DMS53 treated with DMSO at 0.1 percent for 48 hours (cell line): ENCODE data around the gene SEMA3F.

Experiments used
- DNase-seq: peaks from one replicate; lab custom pipeline; 2025; ENCODE audit not compliant: unreplicated experiment; lab: John Stamatoyannopoulos, UW

Gene SEMA3F

DNA sequence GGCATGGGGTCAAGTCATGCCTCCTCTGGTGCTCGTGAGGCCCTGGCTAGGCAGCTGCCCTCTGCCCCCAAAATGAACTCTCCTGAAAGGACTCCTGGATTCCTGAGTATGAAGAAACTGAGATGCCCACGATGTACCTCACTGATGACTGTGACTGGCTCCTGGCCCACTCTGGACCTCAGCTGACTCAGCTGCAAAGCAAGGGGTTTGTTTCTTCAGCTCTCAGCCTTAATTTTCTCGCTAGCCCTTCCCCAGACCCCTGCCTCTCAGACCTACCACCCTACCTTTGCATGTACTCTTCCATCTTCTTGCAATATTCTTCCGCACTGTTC, 75.6 kb downstream of the SEMA3F start:
- no peak for DNase-seq

DNA sequence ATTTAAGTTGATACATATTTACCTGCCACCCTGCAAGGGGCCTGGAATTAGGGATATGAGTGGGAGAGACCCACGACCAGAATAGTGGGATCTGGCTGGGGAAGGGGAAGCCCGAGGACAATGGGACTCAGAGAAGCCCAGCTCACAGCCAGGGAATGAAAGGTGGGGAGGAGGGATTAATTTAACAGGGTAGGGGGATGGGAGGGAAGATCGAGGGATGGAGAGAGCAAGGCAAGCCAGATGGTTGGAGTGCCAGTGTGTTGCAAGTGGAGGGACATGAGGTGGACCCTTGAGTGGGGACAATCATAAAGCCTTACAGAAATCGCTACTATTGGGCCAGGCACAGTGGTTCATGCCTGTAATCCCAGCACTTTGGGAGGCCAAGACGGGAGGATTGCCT, 76.5 kb downstream of the SEMA3F start:
- no peak for DNase-seq

DNA sequence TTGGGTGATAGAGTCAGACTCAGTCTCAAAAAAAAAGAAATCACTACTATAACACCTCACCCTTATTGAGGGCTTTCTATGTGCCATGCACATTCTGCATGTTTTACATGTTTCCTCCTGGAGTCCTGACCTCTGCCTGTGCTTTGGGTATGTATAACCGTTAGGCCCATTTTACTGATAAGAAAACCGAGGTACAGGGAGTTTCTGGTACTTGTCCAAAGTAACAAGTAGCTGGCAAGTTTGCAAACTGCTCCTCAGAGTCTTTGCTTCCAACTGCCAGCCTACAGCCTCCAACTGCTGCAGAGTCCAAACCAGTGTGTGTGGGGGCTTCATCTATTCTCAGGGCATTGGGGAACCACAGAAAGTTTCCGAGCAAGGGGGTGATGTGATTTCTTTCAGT, 77.2 kb downstream of the SEMA3F start:
- no peak for DNase-seq

DNA sequence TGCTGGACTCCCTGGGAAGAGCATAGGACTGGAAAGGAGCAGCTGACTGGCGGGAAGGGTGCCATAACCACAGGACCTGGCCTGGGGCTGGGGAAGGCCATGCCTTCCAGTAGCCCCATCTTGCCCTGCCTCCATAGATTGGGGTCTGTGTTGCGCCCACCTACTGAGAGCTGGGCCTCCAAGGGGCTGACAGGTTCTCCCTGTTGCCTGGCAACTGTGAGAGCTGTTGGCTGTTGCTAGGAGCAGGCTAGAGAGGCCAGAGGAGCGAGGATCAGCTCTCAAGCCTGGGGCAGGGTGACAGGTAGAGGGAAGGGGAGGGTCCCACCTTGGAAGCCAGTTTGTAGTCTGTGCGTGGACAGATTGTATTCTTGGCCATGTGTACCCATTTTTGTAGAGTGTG, 78.1 kb downstream of the SEMA3F start:
- DNase-seq: no peak

DNA sequence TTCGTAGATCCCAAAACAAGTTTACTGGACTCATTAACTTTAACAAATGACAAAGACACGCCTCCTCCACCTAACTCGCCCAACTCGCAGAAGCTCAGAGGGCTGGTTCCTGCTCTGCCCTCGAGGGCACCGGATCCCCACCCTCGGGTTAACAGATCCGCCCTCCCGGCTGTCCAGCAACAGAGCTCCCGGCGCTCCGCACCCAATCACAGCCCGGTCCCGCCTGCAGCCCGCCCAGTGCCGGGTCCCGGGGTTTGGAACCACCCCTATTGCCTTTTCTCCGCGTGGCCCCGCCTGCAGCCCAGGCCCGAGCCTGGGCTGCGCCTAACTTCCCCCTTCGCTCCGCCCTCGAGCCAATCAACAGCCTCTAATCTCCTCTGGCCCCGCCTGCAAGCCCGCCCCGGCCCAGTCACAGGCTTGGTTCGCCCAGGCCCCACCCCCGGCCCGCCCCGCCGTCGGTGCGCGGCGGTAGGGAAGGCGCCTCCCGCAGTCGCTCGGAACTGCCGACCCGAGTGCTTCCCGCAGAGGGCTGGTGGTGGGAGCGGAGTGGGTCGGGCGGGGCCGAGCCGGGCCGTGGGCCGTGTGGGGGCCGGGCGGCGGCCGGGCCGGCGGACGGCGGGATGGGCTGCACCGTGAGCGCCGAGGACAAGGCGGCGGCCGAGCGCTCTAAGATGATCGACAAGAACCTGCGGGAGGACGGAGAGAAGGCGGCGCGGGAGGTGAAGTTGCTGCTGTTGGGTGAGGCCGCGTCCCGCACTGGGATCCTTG, 80.8 kb downstream of the SEMA3F start, which contains the start of gene GNAI2:
TSS of gene GNAI2 (plus strand) at position 489 of the 768 bp plus-strand sequence. CDS start at position 621, 132 bp downstream.
- DNase-seq: peak; percentile 69

DNA sequence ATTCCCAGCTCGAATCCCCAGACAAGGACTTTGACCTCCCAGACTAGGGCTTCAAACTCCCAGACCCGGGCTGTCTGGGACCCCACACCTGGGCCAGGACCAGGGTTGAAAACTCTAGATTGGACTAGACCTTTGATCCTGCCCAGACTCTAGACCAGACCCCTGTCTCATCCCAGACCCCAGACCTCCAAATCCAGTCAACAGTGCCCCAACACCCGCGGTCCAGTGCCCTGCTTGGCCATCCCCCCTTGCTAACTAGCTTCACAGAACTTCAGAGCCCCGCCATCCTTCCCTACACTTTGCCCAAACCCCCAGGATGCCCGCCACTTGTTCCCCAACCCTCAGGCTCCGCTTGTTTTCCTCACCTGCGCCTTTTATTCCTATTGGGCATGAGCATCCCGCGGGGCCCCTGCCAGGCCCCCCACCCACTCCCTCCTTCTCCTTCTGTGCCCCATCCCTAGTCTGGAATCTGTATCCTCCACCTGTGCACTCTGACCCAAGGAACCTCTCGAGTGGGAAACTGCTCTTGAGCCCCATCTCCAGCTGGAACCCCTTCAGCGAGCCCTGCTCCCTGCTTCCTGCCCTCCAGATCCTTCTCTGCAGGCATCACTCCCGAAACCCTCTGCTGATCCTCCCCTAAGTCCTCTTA, 81.5 kb downstream of the SEMA3F start:
- no peak for DNase-seq

DNA sequence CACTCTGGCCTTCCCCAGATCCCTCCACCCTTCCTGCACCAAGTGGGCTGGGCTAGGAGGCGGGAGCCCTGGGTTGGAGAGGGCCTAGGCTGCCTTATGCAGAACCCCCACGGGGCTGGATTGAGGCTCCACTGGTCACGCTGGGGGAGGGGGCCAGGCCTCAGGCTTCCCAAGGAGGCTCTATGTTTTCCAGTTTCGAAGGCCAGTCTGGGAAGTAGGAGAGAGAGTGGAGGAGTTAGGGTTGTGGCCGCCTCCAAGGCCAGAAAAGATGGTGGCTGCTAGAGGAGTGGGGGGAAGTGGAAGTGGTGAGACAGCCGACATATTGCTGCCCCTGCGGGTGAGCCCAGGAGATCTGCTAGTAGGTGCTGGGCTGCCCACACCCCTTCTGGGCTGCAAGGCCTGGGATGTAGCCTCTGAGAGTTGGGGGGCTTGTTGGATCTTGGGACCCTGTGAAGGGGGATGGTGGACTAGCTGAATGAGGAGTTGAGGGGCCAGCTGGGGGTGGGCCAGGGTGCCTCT, 82.1 kb downstream of the SEMA3F start:
- DNase-seq: no peak

DNA sequence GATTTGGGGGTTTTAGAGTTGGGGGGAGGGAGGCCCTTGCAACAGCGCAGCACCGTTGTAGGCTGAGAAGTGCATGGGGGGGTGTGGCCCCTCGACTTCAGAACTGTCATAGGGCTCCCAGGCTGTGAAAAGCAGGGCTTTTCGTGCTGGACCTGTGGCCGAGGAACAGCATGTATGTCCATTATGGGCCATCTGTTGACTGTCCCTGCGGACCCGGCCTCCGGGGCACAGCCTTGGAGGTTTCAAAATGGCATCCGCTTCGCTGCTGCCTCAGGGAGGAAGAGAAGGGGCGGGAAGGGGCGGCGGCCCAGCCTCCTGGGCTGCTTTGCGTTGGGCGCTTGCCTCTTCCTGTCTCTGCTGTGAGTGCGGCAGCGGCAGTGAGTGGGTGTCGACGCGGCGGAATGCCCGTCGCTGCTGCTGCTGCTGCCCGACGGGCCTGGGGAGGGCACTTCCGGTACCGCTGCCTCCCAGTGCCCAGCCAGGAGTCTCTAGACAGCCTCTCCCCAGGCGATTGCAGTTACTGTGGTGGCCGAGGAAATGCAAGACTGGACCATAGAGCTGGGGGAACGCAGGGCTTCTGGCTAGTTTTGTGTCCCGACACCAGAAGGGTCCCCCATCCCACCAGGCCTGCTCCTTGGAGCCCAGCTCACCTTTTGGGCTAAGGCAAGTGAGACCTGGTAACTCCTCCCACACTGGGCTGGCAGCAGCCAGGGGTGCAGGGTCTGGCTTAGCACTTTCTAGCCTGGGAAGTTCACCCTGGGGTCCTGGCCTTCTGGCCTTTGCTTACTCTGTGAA, 82.8 kb downstream of the SEMA3F start:
- DNase-seq: no peak

DNA sequence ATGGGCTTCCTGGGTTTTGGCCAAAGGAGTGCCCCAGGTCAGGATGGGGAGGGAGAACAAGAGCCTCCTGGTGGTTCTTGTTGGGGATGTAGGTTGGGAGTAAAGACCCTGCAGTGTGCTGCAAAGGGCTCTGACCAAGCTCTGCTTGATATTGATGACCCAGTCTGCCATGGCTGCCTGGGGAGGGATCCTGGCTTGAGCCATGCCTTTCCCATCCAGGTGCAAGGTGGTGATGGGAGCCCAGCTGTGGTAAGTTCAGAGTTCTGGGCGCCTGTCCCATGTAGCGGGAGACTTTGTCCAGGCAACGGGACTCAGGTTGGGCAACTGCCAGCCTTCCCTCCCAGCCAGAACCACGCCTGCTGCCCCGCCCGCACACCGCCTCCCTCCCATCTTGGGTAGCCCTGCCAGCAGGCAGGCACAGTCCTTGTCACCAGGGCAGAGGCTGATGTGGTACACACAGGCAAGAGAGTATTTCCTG, 83.5 kb downstream of the SEMA3F start:
- no peak for DNase-seq
